Vagina (tissue), 2 donors: ENCODE results near the gene TPCN2. TPM values are rescaled to one million over a fixed set of nuclear protein-coding genes. Genes with fewer than 3 reads are reported as not detected.

ENCODE experiments used
- DNase-seq, 2 donors: peaks; one replicate each; pipeline ENCODE4 v3.0.0-alpha.2; 2017; ENCODE audit errors: extremely low spot score in 2 of 2
- H3K27ac ChIP-seq: fragments of 200-600 bp; sonication (generic); one replicate; pipeline ENCODE4 v1.5.1; 2019
- H3K27me3 ChIP-seq: fragments of 200-600 bp; sonication (generic); one replicate; pipeline ENCODE4 v1.5.1; 2019
- H3K36me3 ChIP-seq, 2 donors: fragments of 200-600 bp; sonication (generic); one replicate each; pipeline ENCODE4 v1.5.1; 2017 to 2019
- H3K4me1 ChIP-seq: fragments of 200-600 bp; sonication (generic); one replicate; pipeline ENCODE4 v1.5.1; 2019
- H3K4me3 ChIP-seq, 2 donors: fragments of 200-600 bp; sonication (generic); 1 replicate in 1 of 2; 2 replicates in 1 of 2; pipeline ENCODE4 v1.5.1; 2016 to 2019
- H3K9me3 ChIP-seq: fragments of 200-600 bp; sonication (generic); one replicate; pipeline ENCODE4 v1.5.1; 2019
- POLR2A ChIP-seq, 2 donors: fragments of 450-650 bp; IDR thresholded peaks; one replicate each; pipeline ENCODE4 v1.6.1; 2017; ENCODE audit warnings: antibody characterized with exemption in 2 of 2, mild to moderate bottlenecking in 2 of 2, moderate library complexity in 2 of 2
- POLR2AphosphoS5 ChIP-seq, 2 donors: sonication (generic); formaldehyde crosslinking; IDR thresholded peaks; one replicate each; pipeline ENCODE4 v1.9.0; 2017; ENCODE audit warnings: antibody characterized with exemption in 2 of 2, mild to moderate bottlenecking in 2 of 2, low read depth in 1 of 2; ENCODE audit not compliant: insufficient read depth in 1 of 2
- intact Hi-C: fragments of 100-400 bp; cut with DNase I; formaldehyde crosslinking; loops from one replicate; pipeline ENCODE4 v1.15.1; 2023
- total RNA-seq: library from RNA; depleted of rRNA; stranded (reverse); fragments of >200 nt; gene quantifications from one replicate; pipeline ENCODE4 v1.2.3, GENCODE V29; 2016
- TF ChIP-seq, protein P1 (sequence below), 3 experiments: fragments of 450-650 bp in 2 of 3; fragments of 200-600 bp in 1 of 3; sonication (generic) in 1 of 3; IDR thresholded peaks; one replicate each; pipeline ENCODE4 v1.5.1; 2017 to 2019; ENCODE audit warnings: antibody characterized with exemption in 3 of 3, mild to moderate bottlenecking in 2 of 3, moderate library complexity in 2 of 3

Gene TPCN2
- total RNA-seq, 1 donor from 2014 or later, result 21.1 TPM

DNA sequence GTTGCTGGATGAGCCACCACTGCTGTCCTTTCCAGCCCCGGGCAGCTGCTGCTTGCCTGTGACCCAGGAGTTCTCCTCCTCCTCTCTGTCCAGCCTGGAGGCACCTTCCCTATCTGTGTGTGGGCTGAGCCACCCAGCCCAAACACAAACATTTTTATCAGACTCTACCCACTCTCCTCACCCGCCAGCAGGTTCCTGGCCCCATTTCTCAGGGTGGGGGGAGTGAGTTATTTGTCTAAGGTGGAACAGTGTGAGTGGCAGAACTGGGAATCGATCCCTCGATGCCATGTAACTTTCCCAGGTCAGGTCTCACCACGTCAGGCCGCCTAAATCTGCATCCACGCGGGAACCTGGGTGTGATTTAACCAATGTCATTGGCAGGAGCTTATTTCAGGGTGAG, 86.2 kb downstream of the TPCN2 start:
- H3K27ac ChIP-seq, result no peak overlapping the region
- H3K4me1 ChIP-seq, result no peaks in the 10 kb centered on the region
- DNase-seq, result no peak
- H3K27me3 ChIP-seq, result no peaks in the 10 kb centered on the region
- H3K9me3 ChIP-seq, result no peaks in the 10 kb centered on the region
- intact Hi-C loops, result no loop called here
- no peaks in the 10 kb centered on the region for H3K36me3 ChIP-seq
- no peak overlapping the region for H3K4me3 ChIP-seq
- TF ChIP-seq, protein P1, sequence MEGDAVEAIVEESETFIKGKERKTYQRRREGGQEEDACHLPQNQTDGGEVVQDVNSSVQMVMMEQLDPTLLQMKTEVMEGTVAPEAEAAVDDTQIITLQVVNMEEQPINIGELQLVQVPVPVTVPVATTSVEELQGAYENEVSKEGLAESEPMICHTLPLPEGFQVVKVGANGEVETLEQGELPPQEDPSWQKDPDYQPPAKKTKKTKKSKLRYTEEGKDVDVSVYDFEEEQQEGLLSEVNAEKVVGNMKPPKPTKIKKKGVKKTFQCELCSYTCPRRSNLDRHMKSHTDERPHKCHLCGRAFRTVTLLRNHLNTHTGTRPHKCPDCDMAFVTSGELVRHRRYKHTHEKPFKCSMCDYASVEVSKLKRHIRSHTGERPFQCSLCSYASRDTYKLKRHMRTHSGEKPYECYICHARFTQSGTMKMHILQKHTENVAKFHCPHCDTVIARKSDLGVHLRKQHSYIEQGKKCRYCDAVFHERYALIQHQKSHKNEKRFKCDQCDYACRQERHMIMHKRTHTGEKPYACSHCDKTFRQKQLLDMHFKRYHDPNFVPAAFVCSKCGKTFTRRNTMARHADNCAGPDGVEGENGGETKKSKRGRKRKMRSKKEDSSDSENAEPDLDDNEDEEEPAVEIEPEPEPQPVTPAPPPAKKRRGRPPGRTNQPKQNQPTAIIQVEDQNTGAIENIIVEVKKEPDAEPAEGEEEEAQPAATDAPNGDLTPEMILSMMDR (IDR thresholded peaks at IDR 0.05), result no peak
- TF ChIP-seq POLR2AphosphoS5 (IDR thresholded peaks at IDR 0.05; ENCODE audit: insufficient read depth in 1 of 2, low read depth in 1 of 2) (no peak), POLR2A (IDR thresholded peaks at IDR 0.05) (no peak)

DNA sequence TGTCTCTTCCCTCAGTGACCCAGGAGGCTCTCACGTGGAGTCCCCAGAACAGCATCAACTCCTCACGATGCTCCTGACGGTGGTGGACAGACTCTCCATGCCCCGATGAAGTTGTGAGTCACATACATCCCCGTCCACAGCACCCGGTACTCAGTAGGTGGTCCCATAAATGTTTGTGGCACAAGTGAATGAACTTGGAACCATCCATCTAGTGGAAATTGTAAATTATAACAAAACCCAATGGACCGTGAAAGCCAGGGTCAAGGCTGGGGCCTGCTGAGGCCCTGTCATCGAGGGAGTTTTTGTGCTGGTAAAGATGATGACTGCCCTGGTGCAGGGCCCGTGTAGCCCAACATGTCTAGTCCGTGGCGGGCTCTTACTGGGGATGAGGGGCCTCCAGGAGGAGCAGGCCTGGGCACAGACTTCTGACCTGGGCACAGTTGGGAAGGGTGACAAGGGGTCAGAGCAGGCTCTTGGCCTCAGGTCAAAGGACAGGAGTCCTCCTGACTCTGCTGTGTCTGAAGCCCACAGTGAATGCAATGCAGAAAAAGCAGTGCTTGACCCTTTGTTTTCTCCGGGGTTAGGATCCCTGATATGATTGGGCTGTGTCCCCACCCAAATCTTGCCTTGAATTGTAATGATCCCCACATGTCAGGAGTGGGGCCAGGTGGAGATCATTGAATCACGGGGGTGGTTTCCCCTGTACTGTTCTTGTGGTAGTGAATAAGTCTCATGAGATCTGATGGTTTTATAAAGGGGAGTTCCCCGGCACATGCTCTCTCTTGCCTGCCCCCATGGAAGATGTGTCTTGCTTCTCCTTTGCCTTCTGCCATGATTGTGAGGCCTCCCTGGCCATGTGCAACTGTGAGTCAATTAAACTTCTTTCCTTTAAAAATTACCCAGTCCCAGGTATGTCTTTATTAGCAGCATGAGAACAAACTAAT, 87.0 kb downstream of the TPCN2 start:
- no peaks in the 10 kb centered on the region for H3K27me3 ChIP-seq
- no peaks in the 10 kb centered on the region for H3K4me1 ChIP-seq
- intact Hi-C loops, result no loop called here
- H3K36me3 ChIP-seq, result no peaks in the 10 kb centered on the region
- no peak overlapping the region for H3K27ac ChIP-seq
- H3K9me3 ChIP-seq, result no peaks in the 10 kb centered on the region
- TF ChIP-seq POLR2AphosphoS5 (IDR thresholded peaks at IDR 0.05; ENCODE audit: insufficient read depth in 1 of 2, low read depth in 1 of 2) (no peak), POLR2A (IDR thresholded peaks at IDR 0.05) (no peak)
- TF ChIP-seq, protein P1 (IDR thresholded peaks at IDR 0.05), result no peak
- no peak for DNase-seq
- no peak overlapping the region for H3K4me3 ChIP-seq

DNA sequence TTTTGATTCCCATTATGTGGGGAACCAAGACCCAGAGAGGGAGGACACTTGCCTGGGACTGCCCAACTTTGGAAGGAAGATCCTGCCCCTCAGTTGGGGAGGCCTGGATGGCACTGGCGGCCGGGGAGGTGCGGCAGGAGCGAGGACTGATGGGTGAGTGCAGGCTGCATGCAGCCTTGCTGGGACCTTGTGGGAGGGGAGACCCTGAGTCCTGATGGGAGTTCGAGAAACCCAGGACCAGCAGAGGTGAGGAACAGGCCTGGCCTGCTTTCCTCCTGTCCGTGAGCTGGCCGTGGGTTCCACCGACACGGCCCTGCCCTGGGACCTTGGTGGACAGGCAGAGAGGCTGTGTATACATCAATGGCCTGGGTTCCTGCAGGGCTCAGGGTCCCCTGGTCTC, 87.7 kb downstream of the TPCN2 start:
- H3K4me3 ChIP-seq, result no peak overlapping the region
- H3K27ac ChIP-seq, result no peak overlapping the region
- no peaks in the 10 kb centered on the region for H3K36me3 ChIP-seq
- no peaks in the 10 kb centered on the region for H3K27me3 ChIP-seq
- no peaks in the 10 kb centered on the region for H3K4me1 ChIP-seq
- no peaks in the 10 kb centered on the region for H3K9me3 ChIP-seq
- intact Hi-C loops, result no loop called here
- TF ChIP-seq, protein P1 (IDR thresholded peaks at IDR 0.05), result no peak
- no peak for TF ChIP-seq POLR2AphosphoS5 (IDR thresholded peaks at IDR 0.05; ENCODE audit: insufficient read depth in 1 of 2, low read depth in 1 of 2)
- no peak for TF ChIP-seq POLR2A (IDR thresholded peaks at IDR 0.05)
- DNase-seq, result no peak

DNA sequence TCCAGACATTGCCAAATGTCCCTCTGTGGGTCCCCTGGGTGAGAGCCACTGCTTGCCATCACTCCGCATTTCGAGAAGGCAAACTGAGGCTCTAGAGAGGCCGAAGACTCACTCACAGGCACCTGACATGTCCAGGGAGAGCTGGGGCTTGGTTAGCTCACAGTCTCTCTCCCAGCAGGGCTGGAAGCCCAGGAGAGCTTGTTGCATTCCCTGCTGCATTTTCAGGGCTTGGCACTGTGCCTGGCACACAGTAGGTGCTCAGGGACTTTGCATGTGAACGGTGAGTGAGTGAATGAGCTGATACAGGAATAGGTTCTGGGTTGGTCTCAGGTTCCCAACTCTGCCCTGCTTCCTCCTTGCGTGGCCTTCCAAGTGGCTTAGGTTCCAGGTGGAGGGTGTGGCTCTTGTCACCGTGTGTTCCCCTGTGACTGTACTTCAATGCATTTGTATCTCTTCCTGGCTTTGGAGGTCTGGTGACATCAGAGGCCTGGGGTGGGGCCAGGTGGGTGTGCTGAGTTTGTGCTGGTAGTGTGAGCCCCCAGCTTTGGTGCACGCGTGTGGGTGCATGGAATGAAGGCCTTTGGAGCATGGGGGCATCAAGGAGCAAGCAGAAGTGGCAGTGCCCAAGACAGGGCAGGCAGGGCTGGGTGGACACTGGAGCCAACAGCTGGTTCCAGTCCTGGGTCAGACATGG, 88.6 kb downstream of the TPCN2 start:
- no peak for DNase-seq
- Histone ChIP-seq H3K4me1 (no peaks in the 10 kb centered on the region), H3K27ac (no peak overlapping the region), H3K9me3 (no peaks in the 10 kb centered on the region), H3K36me3 (no peaks in the 10 kb centered on the region), H3K27me3 (no peaks in the 10 kb centered on the region), H3K4me3 (no peak overlapping the region)
- intact Hi-C loops, result no loop called here
- TF ChIP-seq, protein P1 (IDR thresholded peaks at IDR 0.05), result no peak
- TF ChIP-seq POLR2AphosphoS5 (IDR thresholded peaks at IDR 0.05; ENCODE audit: insufficient read depth in 1 of 2, low read depth in 1 of 2) (no peak), POLR2A (IDR thresholded peaks at IDR 0.05) (no peak)
